ENCODE measurements around the gene FOXJ1. TPM values are rescaled to one million over a fixed set of nuclear protein-coding genes. Genes with fewer than 3 reads are reported as not detected.

FOXJ1 gene
- total and polyA plus RNA-seq, 2 of the 13 experiments (the other 11 are each of a cell fraction or from before 2014, with no cell fraction given) = 0.98 to 1.6 TPM

- TF ChIP-seq CREB3 (CRISPR knock-in tag; IDR thresholded peaks at IDR 0.05) = no peak
- TF ChIP-seq HHEX (CRISPR knock-in tag; IDR thresholded peaks at IDR 0.05) = no peak
- no peak for TF ChIP-seq SP1 (IDR thresholded peaks at IDR 0.05)
- TF ChIP-seq SP1 (CRISPR knock-in tag; IDR thresholded peaks at IDR 0.05) = no peak
- peak; percentile 84 for TF ChIP-seq PPARG (CRISPR knock-in tag; conservative IDR thresholded peaks at IDR 0.05)
- TF ChIP-seq REXO4 (CRISPR knock-in tag; IDR thresholded peaks at IDR 0.05; ENCODE audit: borderline replicate concordance) = no peak
- no peak for TF ChIP-seq CREB1 (IDR thresholded peaks at IDR 0.05)
- no peak for TF ChIP-seq CREB1 (CRISPR knock-in tag; IDR thresholded peaks at IDR 0.05)
- TF ChIP-seq NCOA1 (CRISPR knock-in tag; IDR thresholded peaks at IDR 0.05) = 0 out of 2 replicates have a peak, but pooled peaks have one; percentile 19
- TF ChIP-seq CREM (IDR thresholded peaks at IDR 0.05) = no peak
- no peak for TF ChIP-seq CREM (CRISPR knock-in tag; IDR thresholded peaks at IDR 0.05)
- TF ChIP-seq RNF2 (conservative IDR thresholded peaks at IDR 0.05; ENCODE audit: low read depth) = no peak
- no peak; the same call in 1 of the 2 replicates for TF ChIP-seq MXD4 (CRISPR knock-in tag; IDR thresholded peaks at IDR 0.05)
- no peak for TF ChIP-seq FOXP1 (IDR thresholded peaks at IDR 0.05)
- TF ChIP-seq FOXP1 (CRISPR knock-in tag; IDR thresholded peaks at IDR 0.05) = peak; percentile 50; the same call in 1 of the 2 replicates
- 0 out of 2 replicates have a peak, but pooled peaks have one; percentile 12 for TF ChIP-seq MIXL1 (CRISPR knock-in tag; IDR thresholded peaks at IDR 0.05)
- TF ChIP-seq ZNF576 (CRISPR knock-in tag; IDR thresholded peaks at IDR 0.05) = 0 out of 2 replicates have a peak, but pooled peaks have one; percentile 61
- TF ChIP-seq ZNF563 (CRISPR knock-in tag; IDR thresholded peaks at IDR 0.05) = 0 out of 2 replicates have a peak, but pooled peaks have one; percentile 16
- TF ChIP-seq ZNF432 (CRISPR knock-in tag; IDR thresholded peaks at IDR 0.05; ENCODE audit: borderline replicate concordance) = no peak
- TF ChIP-seq ZNF646 (CRISPR knock-in tag; IDR thresholded peaks at IDR 0.05) = no peak
- TF ChIP-seq ZNF281 (CRISPR knock-in tag; IDR thresholded peaks at IDR 0.05; ENCODE audit: borderline replicate concordance) = peak; percentile 27; the same call in 1 of the 2 replicates
- TF ChIP-seq ATF3 (CRISPR knock-in tag; IDR thresholded peaks at IDR 0.05) = no peak
Observed at GRCh38 chr17:76132574-76133338, 8.3 kb downstream of the FOXJ1 start (continued).
